K562 (cell line): ENCODE data around the gene CCM2. TPM values are rescaled to one million over a fixed set of nuclear protein-coding genes. Genes with fewer than 3 reads are reported as not detected.

Experiments used
- AFF4 ChIP-seq: sonication (generic); formaldehyde crosslinking; IDR thresholded peaks from 2 replicates; pipeline ENCODE4 v1.8.0; 2023; ENCODE audit warnings: mild to moderate bottlenecking, missing genetic modification reagents
- ESRRB ChIP-seq: fragments of 250-450 bp; sonication (Bioruptor Pico); IDR thresholded peaks from 2 replicates; pipeline ENCODE4 v1.5.0; 2020; ENCODE audit warnings: mild to moderate bottlenecking, moderate library complexity, borderline replicate concordance
- JUN ChIP-seq, 2 experiments: sonication (generic) in 1 of 2; formaldehyde crosslinking in 1 of 2; IDR thresholded peaks; 2 replicates each; pipeline versions ENCODE4 v1.6.1 to v1.8.0; 2012 to 2022; ENCODE audit warnings: borderline replicate concordance in 2 of 2, mild to moderate bottlenecking in 2 of 2, improper control_type of control experiment in 1 of 2, low read depth in 1 of 2, low read length in 1 of 2, missing genetic modification reagents in 1 of 2
- KHSRP ChIP-seq: fragments of 450-650 bp; IDR thresholded peaks from 2 replicates; pipeline ENCODE4 v1.6.1; 2017
- KLF16 ChIP-seq: IDR thresholded peaks from 2 replicates; pipeline ENCODE4 v1.6.1; 2016; ENCODE audit warnings: antibody characterized with exemption
- MCM2 ChIP-seq: fragments of 450-650 bp; IDR thresholded peaks from 2 replicates; pipeline ENCODE4 v1.6.1; 2017; ENCODE audit warnings: low read depth, mild to moderate bottlenecking
- NR0B1 ChIP-seq: fragments of 450-650 bp; IDR thresholded peaks from one replicate; pipeline ENCODE4 v1.6.1; 2018; ENCODE audit warnings: mild to moderate bottlenecking, moderate library complexity; ENCODE audit not compliant: partially characterized antibody
- PML ChIP-seq: IDR thresholded peaks from 2 replicates; pipeline ENCODE4 v1.6.1; 2012; ENCODE audit warnings: low read length, inconsistent platforms
- TEAD4 ChIP-seq, 2 experiments: sonication (generic) in 1 of 2; formaldehyde crosslinking in 1 of 2; IDR thresholded peaks; 2 replicates each; pipeline versions ENCODE4 v1.6.1 to v1.8.0; 2012 to 2022; ENCODE audit warnings: borderline replicate concordance in 1 of 2, inconsistent platforms in 1 of 2, low read length in 1 of 2, mild to moderate bottlenecking in 1 of 2, missing genetic modification reagents in 1 of 2
- ZNF282 ChIP-seq: sonication (generic); formaldehyde crosslinking; IDR thresholded peaks from 2 replicates; pipeline ENCODE4 v1.8.1; 2023; ENCODE audit warnings: missing genetic modification reagents
- ZNF407 ChIP-seq: fragments of 450-650 bp; IDR thresholded peaks from 2 replicates; pipeline ENCODE4 v1.6.1; 2016; ENCODE audit warnings: low read depth
- ZNF589 ChIP-seq: fragments of 200-800 bp; sonication (Bioruptor generic); IDR thresholded peaks from 2 replicates; pipeline ENCODE4 v1.6.1; 2016; ENCODE audit warnings: low read depth, missing genetic modification characterization, missing compliant biosample characterization
- polyA plus RNA-seq, 8 experiments: library from polyadenylated mRNA; depleted of rRNA in 4 of 8; stranded (reverse) in 5 of 8; unstranded in 3 of 8; fragments of >200 nt; fragmentation: Nextera tagmentation in 2 of 8; fragmentation: Illumina TruSeq in 1 of 8; extraction: Ambion mirVana in 2 of 8; extraction: Trizol in 1 of 8; gene quantifications; 2 replicates each; pipeline versions ENCODE4 v1.2.1 to v1.2.3, GENCODE V29; 2011 to 2014; ENCODE audit warnings: inconsistent platforms in 1 of 8, missing spikeins in 1 of 8
- total RNA-seq, 7 experiments: library from RNA; depleted of rRNA in 6 of 7; stranded (reverse); fragments of >200 nt in 6 of 7; fragmentation: Illumina TruSeq in 2 of 7; extraction: Trizol in 2 of 7; gene quantifications; 2 replicates each; pipeline versions ENCODE4 v1.2.1 to v1.2.3, GENCODE V29; 2011 to 2021; ENCODE audit warnings: low replicate concordance in 1 of 7

CCM2 gene
- total and polyA plus RNA-seq, 9 of the 15 experiments (the other 6 are each of a cell fraction or from before 2014, with no cell fraction given), result 0.41 to 38.6 (median 25.9) TPM

- TF ChIP-seq AFF4, result peak; percentile 64; the same call in 1 of the 2 replicates
- no peak; the same call in 1 of the 2 replicates for TF ChIP-seq ESRRB (CRISPR knock-in tag)
- TF ChIP-seq JUN (IDR thresholded peaks at IDR 0.05; ENCODE audit: borderline replicate concordance, low read depth, low read length), result peak; percentile 88; the same call in 1 of the 2 replicates
- peak; percentile 91 for TF ChIP-seq JUN (CRISPR knock-in tag; IDR thresholded peaks at IDR 0.05; ENCODE audit: borderline replicate concordance)
- peak; percentile 93 for TF ChIP-seq PML
- TF ChIP-seq ZNF589, result peak; percentile 56; the same call in 1 of the 2 replicates
- TF ChIP-seq ZNF407, result peak; percentile 81
- no peak for TF ChIP-seq MCM2
- no peak for TF ChIP-seq NR0B1
- 0 out of 2 replicates have a peak, but pooled peaks have one; percentile 5 for TF ChIP-seq TEAD4 (IDR thresholded peaks at IDR 0.05; ENCODE audit: low read length)
- 0 out of 2 replicates have a peak, but pooled peaks have one; percentile 58 for TF ChIP-seq TEAD4 (CRISPR knock-in tag; IDR thresholded peaks at IDR 0.05; ENCODE audit: borderline replicate concordance)
- TF ChIP-seq ZNF282, result no peak
- no peak for TF ChIP-seq KLF16
- peak; percentile 88 for TF ChIP-seq KHSRP
Measured at GRCh38 chr7:44986218-44987053, 13.6 kb upstream of the CCM2 start (continued).
